GM19452 (cell line): Measurements from ENCODE around the gene IGFBP5.

Source experiments
- ATAC-seq: cut with Tn5 transposase; IDR thresholded peaks from one replicate; pipeline ENCODE4 v1.9.1; 2021; ENCODE audit not compliant: unreplicated experiment

The IGFBP5 gene

GRCh38 chr2:216715402-216715974 lies 20.1 kb upstream of the IGFBP5 start:
- ATAC-seq, result no peak

- no peak for ATAC-seq
These were observed 19.0 kb upstream of the IGFBP5 start for GRCh38 chr2:216714376-216714775.

- no peak for ATAC-seq
These were observed 18.5 kb upstream of the IGFBP5 start for GRCh38 chr2:216713691-216714336.

GRCh38 chr2:216711348-216711747 lies 16.0 kb upstream of the IGFBP5 start:
- ATAC-seq, result no peak

- ATAC-seq, result no peak
These were observed 15.4 kb upstream of the IGFBP5 start for GRCh38 chr2:216710551-216711301.

- ATAC-seq, result no peak
These were observed 7.4 kb upstream of the IGFBP5 start for GRCh38 chr2:216702756-216703155.

- no peak for ATAC-seq
These were observed 6.2 kb upstream of the IGFBP5 start for GRCh38 chr2:216701544-216701943.

- no peak for ATAC-seq
These were observed 5.4 kb upstream of the IGFBP5 start for GRCh38 chr2:216700781-216701180.

GRCh38 chr2:216700088-216700567 lies 4.8 kb upstream of the IGFBP5 start:
- no peak for ATAC-seq

- ATAC-seq, result no peak
These were observed 3.5 kb upstream of the IGFBP5 start for GRCh38 chr2:216698895-216699294.

- ATAC-seq, result no peak
These were observed 2.9 kb upstream of the IGFBP5 start for GRCh38 chr2:216698293-216698692.

- ATAC-seq, result no peak
These were observed 1.6 kb upstream of the IGFBP5 start for GRCh38 chr2:216696751-216697560.

GRCh38 chr2:216696321-216696720 lies 972 bp upstream of the IGFBP5 start:
- no peak for ATAC-seq

GRCh38 chr2:216694826-216695217 lies 527 bp downstream of the IGFBP5 start:
- ATAC-seq, result no peak

- no peak for ATAC-seq
These were observed 1.1 kb downstream of the IGFBP5 start for GRCh38 chr2:216694082-216694825.

GRCh38 chr2:216693414-216694080 lies 1.8 kb downstream of the IGFBP5 start:
- ATAC-seq, result no peak

GRCh38 chr2:216692636-216693413 lies 2.5 kb downstream of the IGFBP5 start:
- ATAC-seq, result no peak

- no peak for ATAC-seq
These were observed 4.3 kb downstream of the IGFBP5 start for GRCh38 chr2:216690853-216691741.
